RCC 7860 (cell line): ENCODE measurements around the gene GPR42.
A peak's percentile ranks its signal among the peaks of the same experiment; 100 is the strongest.
"Not testable (repeated sequence)": the region's sequence is repeated elsewhere in the genome, so short reads cannot be mapped to it uniquely, and the experiment has no call there.

Experiments used
- DNase-seq: peaks from one replicate; pipeline ENCODE4 v3.0.0-alpha.2; 2015; ENCODE audit warnings: low spot score
- FAIRE-seq: peaks from 2 replicates; lab custom pipeline; 2012; peaks lifted over from hg19 to GRCh38; lab: Jason Lieb, UNC

Gene GPR42

DNA sequence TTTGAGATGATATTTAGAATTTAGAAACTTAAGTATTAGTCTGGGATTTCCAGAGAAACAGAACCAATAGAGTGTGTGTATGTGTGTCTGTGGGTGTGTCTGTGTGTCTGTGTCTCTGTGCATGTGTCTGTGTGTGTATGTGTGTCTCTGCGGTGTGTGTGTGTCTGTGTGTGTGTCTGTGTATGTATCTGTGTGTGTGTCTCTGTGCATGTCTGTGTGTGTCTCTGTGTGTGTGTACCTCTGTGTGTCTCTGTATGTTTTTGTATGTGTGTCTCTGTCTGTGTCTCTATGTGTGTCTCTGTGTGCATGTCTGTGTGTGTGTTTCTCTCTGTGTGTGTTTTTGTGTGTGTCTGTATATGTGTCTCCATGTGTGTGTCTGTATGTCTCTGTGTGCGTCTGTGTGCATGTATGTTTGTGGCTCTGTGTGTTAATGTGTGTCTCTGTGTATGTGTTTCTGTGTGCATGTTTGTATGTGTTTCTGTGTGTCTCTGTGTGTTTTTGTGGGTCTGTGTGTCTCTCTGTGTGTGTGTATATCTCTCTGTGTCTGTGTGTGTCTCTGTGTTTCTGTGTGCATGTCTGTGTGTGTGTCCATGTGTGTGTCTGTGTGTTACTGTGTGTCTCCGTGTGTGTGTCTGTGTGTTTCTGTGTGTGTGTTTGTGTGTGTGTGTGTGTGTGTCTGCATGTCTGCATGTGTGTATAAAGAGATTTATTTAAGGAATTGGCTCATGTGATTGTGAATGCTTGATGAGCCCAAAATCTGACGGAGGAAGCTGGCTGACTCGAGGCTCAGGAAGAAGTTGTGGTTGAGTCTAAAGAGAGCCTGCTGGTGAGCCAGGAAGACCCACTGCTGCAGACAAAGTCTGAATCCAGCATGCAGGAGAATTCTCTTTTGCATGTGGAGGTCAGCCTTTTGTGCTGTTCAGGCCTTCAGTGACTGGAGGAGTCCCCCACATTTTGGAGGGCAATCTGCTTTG lies 22.2 kb downstream of the GPR42 start:
- FAIRE-seq (no peak), DNase-seq (no peak)

DNA sequence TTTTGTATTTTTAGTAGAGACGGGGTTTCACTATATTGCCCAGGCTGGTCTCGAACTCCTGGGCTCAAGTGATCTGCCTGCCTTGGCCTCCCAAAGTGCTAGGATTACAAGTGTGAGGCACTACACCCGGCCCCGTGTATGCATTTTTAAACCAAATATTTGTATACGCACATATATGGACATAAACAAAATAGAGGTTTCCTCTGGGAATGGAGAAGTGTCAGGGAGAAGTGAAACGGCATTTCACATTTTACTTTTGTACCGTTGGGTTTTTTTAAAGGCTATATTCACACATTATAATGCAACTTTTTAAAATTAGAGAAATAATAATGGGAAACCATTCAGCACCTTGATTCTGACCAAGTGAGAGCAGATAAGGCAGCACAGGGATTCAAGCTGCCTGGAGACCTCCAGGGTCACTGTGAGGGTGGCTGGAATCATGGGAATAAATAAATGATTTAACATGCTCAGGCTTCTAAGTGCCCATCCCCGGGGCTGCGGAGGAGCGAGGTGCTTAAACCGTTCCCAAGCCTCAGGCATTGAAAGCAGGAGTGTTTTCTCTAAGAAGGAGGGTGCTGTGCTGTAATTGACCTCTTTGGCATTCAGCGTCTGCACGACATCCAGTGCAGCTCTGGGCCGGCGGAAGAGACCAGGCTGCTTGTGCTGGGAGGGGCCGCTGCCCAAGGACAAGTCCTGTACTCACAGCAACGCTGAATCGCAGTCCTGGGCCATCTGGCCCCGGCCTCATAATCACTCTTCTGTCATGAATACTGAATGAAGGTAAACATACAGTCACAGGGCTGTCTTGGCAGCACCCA lies 24.7 kb downstream of the GPR42 start:
- no peak for DNase-seq
- FAIRE-seq = no peak

DNA sequence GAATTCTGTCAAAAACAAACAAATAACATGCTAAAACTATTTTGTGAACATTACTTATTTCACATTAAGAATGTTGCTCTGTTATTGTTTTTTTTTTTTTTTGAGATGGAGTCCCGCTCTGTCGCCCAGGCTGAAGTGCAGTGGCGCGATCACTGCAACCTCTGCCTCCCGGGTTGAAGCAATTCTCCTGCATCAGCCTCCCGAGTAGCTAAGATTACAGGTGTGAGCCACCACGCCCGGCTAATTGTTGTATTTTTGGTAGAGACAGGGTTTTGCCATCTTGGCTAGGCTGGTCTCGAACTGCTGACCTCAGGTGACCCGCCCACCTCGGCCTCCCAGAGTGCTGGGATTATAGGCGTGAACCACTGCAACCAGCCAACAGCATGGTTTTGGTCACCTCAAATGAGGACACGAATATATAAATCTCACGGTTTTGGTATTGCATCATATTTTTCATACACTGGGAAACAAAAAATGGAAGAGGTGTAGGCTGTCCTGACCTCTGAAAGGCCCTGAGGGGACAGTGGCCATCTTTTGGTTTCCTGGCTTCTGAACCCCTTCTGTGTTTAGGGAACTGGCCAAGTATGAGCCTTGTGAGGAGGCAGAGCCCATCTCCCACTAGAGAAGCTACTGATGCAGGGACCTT lies 25.5 kb downstream of the GPR42 start:
- DNase-seq (no peak), FAIRE-seq (no peak)

DNA sequence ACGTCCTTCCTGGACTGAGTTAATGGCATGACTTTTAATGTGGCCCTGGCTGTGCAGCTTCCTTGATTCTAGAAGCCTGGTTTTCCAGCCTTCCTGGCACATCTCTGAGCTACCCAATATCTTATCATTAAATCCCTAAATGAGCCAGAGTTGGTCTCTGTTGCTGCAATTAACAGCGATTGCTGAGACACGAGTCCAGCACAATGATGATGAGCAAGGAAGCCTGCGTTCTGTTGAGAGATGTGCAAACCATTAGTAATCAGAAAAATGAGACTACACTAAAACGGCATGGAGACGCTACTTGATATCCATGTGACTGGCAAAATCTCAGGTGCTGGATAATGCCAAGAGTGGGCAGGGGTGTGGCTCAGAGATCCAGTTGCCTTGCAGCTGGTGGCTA lies 26.2 kb downstream of the GPR42 start:
- no peak for FAIRE-seq
- DNase-seq = no peak

DNA sequence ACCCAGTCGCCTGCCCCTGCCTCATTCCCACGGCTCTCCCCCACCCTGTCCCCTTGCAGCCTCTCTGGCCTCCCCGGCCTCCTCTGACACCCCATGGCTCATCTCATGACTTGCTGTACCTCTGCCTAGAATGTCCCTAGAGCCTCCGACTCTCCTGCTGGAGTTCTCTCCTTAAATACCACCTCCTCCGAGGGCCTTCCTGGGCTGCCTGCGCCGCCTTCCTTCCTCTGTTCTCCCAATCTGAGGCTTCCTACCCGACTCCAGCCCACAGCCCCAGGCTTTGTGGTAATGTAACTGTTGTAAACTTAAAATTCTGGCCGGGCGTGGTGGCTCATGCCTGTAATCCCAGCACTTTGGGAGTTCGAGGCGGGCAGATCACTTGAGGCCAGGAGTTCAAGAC lies 27.7 kb downstream of the GPR42 start:
- no peak for DNase-seq
- FAIRE-seq = no peak

DNA sequence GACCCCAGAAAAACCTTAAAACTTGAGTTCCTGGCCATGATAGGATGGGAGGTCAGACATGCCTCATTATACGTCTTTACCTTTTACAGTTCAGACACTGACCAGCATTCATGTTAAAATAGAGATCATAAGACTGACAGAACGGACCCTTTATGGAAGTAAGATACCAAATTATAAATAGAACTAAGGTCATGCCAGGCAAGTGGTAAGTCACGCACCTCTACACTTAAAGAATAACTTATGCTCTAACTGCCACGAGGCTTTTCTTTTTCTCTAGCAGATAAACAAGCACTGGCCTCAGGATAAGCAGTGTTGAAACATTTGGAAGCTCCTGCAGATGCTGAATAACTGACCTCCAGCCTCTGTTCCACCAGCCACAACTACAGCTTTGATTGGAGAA lies 28.4 kb downstream of the GPR42 start:
- no peak for FAIRE-seq

DNA sequence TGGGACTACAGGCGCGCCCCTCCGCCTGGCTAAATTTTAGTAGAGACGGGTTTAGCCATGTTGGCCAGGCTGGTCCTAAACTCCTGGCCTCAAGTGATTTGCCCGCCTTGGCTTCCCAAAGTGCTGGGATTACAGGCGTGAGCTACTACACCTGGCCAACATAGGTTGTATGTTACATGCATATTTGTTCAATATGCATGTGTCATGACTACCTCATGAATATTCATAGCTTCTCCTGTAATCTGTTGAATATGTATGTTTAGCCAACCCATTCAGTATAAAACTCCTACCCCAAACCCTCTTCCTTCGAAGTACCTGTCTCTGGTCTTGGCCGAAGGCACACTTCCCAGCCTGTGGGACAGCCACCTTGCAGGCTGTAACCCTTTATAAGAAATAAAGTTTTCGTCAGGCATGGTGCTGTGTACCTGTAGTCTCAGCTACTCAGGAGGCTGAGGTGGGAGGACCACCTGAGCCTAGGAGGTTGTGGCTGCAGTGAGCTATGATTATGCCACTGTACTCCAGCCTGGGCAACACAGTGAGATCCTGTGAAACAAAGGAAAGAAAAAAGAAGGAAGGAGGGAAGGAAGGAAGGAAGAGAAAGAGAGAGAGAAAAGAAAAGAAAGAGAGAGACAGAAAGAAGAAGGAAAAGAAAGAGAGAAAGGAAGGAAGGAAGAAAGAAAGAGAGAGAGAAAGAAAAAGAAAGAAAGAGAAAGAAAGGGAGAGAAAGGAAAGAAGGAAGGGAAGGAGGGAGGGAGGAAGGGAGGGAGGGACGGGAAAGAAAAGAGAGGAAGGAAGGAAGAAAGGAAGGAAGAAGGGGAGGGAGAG lies 29.3 kb downstream of the GPR42 start:
- FAIRE-seq = no peak
- no peak for DNase-seq

More for the DNA sequence above, 28.4 kb downstream of the GPR42 start:
- no peak for DNase-seq

DNA sequence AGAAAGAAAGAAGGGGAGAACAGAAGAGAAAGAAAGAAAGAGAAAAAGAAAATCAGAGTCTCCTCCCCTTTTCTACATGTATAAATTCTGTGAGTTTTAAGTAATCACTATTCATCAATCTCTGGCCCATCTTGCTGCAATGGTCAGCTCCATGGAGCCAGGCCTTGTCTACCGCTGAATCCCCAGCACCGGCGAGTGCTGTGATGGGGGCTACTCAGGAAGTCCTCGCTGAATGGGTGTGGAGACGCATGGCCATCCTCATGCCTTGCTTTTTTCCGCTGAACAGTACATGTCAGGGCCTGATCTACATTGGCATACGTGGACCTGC lies 29.9 kb downstream of the GPR42 start:
- FAIRE-seq = no peak

DNA sequence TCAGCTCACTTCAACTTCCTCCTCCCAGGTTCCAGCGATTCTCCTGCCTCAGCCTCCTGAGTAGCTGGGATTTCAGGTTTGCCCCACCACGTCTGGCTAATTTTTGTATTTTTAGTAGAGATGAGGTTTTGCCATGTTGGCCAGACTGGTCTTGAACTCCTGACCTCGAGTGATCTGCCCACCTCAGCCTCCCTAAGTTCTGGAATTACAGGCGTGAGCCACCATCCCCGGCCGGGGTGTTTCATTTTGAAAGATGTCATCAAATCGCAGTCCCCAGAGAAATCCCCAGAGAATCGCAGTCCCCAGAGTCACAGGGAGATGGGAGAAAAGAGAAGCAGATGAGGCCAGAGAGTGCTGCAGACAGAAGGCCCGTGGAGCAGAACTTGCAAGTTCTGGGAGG lies 30.5 kb downstream of the GPR42 start:
- not testable (repeated sequence) for DNase-seq, FAIRE-seq

More for the DNA sequence above, 29.9 kb downstream of the GPR42 start:
- DNase-seq = no peak

DNA sequence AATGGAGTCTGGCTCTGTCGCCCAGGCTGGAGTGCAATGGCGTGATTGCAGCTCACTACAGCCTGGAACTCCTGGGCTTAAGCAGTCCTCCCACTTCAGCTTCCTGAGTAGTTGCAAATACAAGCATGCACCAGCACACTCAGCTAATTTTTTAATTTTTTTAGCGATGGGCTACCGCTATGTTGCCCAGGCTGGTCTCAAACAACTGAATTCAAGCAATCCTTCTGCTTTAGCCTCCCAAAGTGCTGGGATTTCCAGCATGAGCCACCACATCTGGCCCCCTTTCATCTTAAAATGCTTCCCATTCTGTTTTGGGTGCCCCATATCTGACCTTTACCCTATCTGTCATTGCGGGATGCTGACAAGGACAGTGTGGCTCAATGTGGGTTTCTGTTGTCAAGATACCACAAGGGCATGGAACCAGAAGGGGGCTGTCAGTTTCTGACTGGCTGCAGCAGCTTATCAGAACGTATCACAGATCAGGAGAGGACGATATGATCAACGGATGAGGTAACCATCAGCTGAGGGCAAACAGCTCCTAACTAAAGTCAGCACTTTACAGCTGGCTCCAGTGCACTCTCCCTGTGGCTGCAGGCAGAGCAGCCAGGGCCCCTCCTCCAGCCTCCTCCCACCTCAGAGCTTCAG lies 32.4 kb downstream of the GPR42 start:
- FAIRE-seq (no peak), DNase-seq (no peak)

DNA sequence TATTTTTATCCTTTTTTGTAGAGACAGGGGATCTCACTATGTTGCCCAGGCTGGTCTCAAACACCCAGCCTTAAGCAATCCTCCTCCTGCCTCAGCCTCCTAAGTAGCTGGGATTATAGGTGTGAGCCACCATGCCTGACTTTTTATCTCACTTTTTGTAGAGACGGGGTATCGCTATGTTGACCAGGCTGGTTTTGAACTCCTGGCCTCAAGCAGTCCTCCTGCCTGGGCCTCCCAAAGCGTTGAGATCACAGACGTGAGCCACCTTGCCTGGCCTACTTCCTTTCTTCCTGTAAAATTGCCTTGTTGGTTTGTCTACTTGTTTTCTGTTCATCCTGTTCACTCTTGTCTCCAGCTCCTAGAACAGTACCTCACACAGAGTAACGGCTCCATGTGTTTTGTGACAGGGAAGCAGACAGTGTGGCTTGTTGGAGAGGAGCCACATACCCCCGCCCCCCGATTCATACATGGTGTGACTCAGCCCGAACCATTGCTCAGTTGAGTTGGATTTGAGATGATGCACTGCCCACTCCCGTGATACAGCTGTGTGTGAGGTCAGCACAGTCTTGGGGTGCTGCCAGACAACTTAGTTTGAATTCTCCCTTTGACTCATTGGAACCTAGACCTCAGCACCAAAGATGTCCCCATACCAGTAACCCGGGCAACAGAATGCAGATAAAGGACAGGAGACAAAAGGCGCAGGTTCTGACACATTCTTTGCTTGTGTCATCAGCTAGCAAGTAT lies 34.2 kb downstream of the GPR42 start:
- DNase-seq = peak; percentile 55
- FAIRE-seq = no peak

DNA sequence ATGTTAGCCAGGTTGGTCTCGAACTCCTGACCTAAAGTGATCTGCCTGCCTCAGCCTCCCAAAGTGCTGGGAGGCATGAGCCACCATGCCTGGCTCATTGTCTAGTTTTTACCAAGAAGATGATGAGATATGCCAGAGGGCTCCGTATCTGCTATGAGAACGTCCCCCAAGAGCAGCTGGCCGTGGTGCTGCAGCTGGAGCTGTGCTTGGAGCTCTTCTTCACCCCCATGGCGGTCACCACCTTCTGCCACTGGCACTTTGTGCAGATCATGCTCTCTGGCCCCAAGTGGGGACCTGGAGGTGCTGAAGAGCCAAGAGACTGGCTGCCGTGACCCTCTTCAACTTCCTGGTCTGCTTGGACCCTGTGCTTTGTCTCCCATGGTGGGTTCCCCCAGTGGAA lies 36.8 kb downstream of the GPR42 start:
- DNase-seq (no peak), FAIRE-seq (no peak)

DNA sequence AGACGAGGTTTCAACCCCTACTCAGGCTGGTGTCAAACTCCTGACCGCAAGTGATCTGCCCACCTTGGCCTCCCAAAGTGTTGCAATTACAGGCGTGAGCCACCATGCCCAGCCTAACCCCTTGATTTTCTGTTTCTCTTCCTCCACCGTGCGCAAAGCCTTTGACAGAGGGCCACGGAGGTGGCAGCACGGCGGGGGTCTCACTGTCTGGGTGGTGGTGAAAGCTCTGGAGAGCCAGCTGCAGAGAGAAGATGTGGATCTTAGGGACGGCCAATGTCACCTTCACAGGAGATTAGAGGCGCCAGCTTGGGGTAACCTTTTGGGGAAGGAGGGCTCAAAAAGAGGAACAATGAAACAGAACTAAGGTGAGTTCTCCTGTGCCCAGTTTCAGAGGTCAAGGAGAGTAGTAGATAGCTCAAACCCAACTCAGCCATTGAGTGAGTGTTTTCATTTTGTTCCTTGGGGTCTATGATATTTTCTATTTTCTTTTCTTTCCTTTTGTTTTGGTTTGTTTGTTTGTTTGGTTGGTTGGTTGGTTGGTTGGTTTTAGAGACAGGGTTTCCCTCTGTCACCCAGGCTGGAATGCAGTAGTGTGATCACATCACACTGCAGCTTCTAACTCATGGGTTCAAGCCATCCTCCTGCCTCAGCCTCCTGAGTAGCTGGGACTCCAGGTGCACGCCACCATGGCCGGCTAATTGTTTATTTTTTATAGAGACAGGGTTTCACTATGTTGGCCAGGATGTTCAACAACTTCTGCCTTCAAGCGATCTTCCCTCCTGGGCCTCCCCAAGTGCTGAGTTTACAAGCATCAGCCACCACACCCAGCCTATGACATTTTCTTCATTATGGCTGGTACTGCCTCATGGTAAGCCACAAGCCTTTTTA lies 37.7 kb downstream of the GPR42 start:
- FAIRE-seq (no peak), DNase-seq (no peak)

DNA sequence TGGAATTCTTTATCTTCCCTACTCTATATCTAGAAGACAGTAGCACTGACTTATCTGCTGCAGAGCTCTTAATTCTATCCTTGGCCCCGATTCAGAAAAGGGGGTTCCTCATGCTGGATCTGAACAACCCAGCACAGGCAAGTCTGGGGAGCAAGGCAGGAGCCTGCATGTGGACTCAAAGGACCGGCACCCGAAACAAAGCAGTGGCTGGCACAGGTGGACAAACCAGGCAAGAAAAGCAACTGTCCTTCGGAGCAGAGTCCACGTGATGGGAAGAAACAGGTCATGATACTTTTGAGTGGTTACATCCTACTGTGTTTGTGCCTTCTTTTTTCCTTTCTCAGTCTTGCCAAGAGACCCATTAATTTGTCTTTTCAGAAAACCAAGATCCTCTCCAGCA lies 38.3 kb downstream of the GPR42 start:
- DNase-seq (no peak), FAIRE-seq (no peak)

DNA sequence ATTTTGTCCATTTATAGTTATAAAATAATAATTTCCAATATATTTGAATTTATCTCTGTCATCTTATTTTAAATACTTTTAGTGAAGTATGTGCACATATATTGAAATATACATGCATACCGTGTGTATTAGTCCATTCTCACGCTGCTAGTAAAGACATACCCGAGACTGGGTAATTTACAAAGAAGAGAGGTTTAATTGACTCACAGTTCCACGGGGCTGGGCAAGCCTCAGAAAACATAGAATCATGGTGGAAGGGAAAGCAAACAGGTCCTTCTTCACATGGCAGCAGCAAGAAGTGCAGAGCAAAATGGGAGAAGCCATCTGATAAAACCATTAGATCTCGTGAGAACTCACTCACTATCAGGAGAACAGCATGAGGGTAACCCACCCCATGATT lies 39.6 kb downstream of the GPR42 start:
- no peak for FAIRE-seq

DNA sequence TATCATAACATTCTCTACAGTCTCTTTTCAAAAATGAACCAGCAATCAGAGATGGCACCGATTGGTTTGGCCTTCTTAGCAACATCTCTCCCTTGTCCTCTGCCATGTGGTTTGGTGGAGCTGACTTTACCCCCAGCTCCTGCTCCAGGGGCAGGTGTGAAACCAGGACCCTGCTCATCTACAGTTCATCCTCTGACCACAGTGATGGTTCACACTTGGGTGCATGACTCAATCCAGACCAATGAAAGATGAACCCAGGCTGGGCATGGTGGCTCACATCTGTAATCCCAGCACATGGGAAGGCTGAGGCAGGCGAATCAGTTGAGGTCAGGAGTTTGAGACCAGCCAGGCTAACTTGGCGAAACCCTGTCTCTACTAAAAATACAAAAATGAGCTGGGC lies 43.6 kb downstream of the GPR42 start:
- no peak for FAIRE-seq
- no peak for DNase-seq

More for the DNA sequence above, 39.6 kb downstream of the GPR42 start:
- DNase-seq = no peak

DNA sequence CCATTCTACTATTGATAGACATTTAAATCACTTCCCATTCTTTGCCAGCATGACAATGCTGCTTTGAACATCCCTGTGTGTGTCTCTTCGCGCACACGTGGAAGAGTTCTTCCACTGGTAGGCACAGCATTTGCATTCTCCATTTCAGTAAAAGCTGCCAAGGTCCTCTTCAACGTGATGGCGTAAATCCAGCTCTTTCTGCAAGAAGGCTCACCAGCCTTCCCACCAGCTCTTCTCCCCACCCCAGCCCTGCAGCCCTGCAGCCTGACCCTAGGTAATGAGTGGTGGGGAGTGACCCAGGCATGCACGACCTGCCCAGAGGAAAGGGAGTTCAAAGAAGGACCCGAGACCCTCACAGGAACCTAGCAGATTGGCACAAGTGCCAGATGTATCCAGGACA lies 45.5 kb downstream of the GPR42 start:
- DNase-seq (no peak), FAIRE-seq (no peak)

DNA sequence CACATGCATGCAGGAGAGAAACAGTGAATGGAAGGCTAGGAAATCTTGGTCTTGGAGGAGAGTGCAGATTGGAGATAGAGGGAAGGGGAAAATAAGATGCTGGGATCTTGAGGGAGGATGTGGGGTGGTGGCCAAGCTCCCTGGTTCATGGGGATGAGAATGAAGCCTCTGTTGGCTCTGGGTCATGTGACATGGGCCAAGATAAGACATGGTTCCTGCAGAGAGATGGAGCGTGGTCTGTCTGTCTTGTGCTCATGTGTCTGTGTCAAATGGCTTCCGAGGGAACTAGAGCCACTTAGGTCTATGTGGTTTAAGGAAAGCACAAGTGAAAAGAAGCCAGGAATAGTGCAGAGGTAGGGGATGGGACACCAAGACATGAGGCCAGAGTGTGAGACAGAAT lies 46.4 kb downstream of the GPR42 start:
- FAIRE-seq = no peak
- DNase-seq = no peak
